Astrocyte (in vitro differentiated cells and primary cell): Measurements from ENCODE around the gene TRPV6.

Experiments used
- EZH2 ChIP-seq: IDR thresholded peaks from 2 replicates; pipeline ENCODE4 v1.6.1; 2012; ENCODE audit warnings: mild to moderate bottlenecking, low read length, inconsistent platforms; ENCODE audit not compliant: insufficient read depth
- TF ChIP-seq, protein P1 (sequence below): IDR thresholded peaks from 2 replicates; pipeline ENCODE4 v1.5.1; 2011; ENCODE audit warnings: low read depth, mild to moderate bottlenecking, inconsistent platforms, low read length, moderate library complexity; ENCODE audit not compliant: insufficient read depth

GRCh38 chr7:142916508-142916907 lies 31.0 kb upstream of the TRPV6 start:
- TF ChIP-seq, protein P1, sequence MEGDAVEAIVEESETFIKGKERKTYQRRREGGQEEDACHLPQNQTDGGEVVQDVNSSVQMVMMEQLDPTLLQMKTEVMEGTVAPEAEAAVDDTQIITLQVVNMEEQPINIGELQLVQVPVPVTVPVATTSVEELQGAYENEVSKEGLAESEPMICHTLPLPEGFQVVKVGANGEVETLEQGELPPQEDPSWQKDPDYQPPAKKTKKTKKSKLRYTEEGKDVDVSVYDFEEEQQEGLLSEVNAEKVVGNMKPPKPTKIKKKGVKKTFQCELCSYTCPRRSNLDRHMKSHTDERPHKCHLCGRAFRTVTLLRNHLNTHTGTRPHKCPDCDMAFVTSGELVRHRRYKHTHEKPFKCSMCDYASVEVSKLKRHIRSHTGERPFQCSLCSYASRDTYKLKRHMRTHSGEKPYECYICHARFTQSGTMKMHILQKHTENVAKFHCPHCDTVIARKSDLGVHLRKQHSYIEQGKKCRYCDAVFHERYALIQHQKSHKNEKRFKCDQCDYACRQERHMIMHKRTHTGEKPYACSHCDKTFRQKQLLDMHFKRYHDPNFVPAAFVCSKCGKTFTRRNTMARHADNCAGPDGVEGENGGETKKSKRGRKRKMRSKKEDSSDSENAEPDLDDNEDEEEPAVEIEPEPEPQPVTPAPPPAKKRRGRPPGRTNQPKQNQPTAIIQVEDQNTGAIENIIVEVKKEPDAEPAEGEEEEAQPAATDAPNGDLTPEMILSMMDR = no peak
- TF ChIP-seq EZH2 = no peak
